ENCODE measurements around the gene PI4KA.

DNA sequence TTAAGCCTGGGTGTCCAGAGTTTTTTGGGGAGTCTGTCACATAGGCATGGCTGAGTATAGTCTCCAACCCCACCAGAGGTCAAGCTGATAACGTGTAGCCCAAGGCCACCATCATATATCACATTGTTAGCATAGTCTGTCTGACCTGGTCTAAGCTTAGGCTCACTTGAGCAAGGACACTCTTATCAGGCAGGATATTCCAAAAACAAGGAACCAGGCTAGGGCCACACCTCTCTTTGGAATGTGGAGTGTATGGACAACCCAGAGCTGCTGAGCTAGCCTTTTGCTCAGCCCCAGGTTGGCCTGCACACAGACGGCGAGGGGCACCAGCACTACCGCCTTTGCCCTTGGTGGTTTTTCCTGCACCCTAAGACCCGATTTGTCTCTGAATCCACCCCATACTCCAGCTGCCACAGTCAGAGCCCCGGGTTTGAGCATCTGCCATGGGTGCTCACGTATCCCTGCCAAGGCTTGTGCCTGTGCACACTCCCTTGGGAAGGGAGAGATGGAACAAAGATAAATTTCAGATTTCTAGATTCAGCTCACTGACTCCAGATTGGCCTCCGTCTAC, 7.3 kb upstream of the PI4KA start:
- TF ChIP-seq, protein P1, sequence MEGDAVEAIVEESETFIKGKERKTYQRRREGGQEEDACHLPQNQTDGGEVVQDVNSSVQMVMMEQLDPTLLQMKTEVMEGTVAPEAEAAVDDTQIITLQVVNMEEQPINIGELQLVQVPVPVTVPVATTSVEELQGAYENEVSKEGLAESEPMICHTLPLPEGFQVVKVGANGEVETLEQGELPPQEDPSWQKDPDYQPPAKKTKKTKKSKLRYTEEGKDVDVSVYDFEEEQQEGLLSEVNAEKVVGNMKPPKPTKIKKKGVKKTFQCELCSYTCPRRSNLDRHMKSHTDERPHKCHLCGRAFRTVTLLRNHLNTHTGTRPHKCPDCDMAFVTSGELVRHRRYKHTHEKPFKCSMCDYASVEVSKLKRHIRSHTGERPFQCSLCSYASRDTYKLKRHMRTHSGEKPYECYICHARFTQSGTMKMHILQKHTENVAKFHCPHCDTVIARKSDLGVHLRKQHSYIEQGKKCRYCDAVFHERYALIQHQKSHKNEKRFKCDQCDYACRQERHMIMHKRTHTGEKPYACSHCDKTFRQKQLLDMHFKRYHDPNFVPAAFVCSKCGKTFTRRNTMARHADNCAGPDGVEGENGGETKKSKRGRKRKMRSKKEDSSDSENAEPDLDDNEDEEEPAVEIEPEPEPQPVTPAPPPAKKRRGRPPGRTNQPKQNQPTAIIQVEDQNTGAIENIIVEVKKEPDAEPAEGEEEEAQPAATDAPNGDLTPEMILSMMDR (IDR thresholded peaks at IDR 0.05; ENCODE audit: low read depth, low read length, poor library complexity, severe bottlenecking), result no peak
- TF ChIP-seq EZH2phosphoT487 (IDR thresholded peaks at IDR 0.05; ENCODE audit: borderline replicate concordance, low read length), result no peak
